Prostate gland (tissue), 2 donors: Measurements from ENCODE around the gene RAB29.

Source experiments
- POLR2A ChIP-seq: fragments of 450-650 bp; IDR thresholded peaks from one replicate; pipeline ENCODE4 v1.6.1; 2016; ENCODE audit warnings: antibody characterized with exemption, mild to moderate bottlenecking
- TF ChIP-seq, protein P1 (sequence below), 4 experiments: fragments of 200-600 bp in 2 of 4; fragments of 450-650 bp in 2 of 4; sonication (generic) in 2 of 4; IDR thresholded peaks; 1 replicate in 3 of 4; 2 replicates in 1 of 4; pipeline ENCODE4 v1.5.1; 2016 to 2019; ENCODE audit warnings: antibody characterized with exemption in 4 of 4, mild to moderate bottlenecking in 2 of 4, moderate library complexity in 2 of 4

DNA sequence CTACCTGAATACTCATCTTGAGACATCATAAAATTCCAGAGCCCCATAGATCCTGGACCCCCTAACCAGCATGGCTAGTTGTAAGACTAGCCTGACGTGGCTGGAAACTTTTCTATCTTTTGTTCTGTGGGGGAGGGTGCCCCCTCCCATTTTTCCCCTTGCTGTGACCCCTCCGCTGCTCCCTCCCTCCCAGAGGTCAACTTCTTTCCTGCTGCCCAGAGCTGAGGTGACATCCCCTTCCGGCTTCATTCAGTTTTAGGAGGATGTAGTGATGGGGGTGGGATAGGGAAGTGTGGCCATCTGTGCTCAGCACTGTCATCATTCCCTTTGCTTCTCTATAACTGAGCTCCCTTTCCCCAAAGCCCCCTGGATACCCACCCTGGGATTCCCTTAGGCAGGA lies 42.1 kb upstream of the RAB29 start:
- TF ChIP-seq, protein P1, sequence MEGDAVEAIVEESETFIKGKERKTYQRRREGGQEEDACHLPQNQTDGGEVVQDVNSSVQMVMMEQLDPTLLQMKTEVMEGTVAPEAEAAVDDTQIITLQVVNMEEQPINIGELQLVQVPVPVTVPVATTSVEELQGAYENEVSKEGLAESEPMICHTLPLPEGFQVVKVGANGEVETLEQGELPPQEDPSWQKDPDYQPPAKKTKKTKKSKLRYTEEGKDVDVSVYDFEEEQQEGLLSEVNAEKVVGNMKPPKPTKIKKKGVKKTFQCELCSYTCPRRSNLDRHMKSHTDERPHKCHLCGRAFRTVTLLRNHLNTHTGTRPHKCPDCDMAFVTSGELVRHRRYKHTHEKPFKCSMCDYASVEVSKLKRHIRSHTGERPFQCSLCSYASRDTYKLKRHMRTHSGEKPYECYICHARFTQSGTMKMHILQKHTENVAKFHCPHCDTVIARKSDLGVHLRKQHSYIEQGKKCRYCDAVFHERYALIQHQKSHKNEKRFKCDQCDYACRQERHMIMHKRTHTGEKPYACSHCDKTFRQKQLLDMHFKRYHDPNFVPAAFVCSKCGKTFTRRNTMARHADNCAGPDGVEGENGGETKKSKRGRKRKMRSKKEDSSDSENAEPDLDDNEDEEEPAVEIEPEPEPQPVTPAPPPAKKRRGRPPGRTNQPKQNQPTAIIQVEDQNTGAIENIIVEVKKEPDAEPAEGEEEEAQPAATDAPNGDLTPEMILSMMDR (IDR thresholded peaks at IDR 0.05), result no peak
- TF ChIP-seq POLR2A, result no peak
